ENCODE measurements around the gene ENG. TPM values are rescaled to one million over a fixed set of nuclear protein-coding genes. Genes with fewer than 3 reads are reported as not detected.
A peak's percentile ranks its signal among the peaks of the same experiment; 100 is the strongest.

ENG gene
- total RNA-seq, 4 donors from 2014 or later, result 45.6 to 115 (median 51.1) TPM

GRCh38 chr9:127897193-127897692, 42.8 kb upstream of the ENG start:
- no peaks in the 10 kb centered on the region for H3K27me3 ChIP-seq
- peak overlapping the region; percentile 47 to 92 (median 91) for H3K27ac ChIP-seq
- H3K4me3 ChIP-seq (replicated peaks in 1 of 3), result peak overlapping the region in 1 of 3 donors; percentile 94
- intact Hi-C loops (cut with DNase I), result no loop called here
- DNase-seq, result peak; percentile 69 to 70
- TF ChIP-seq CTCF (IDR thresholded peaks at IDR 0.05) (no peak), POLR2A (IDR thresholded peaks at IDR 0.05) (no peak)
- WGBS, 2 donors, result 26 to 33% methylated on average over 6 to 8 of the region's 19 CpGs
- no peaks in the 10 kb centered on the region for H3K9me3 ChIP-seq
- H3K36me3 ChIP-seq, result peaks cover 27 to 34% of the 10 kb centered on the region in 2 donors
- peaks cover 16 to 20% of the 10 kb centered on the region in 2 donors for H3K4me1 ChIP-seq

GRCh38 chr9:127896395-127897192, 42.1 kb upstream of the ENG start:
- TF ChIP-seq POLR2A (IDR thresholded peaks at IDR 0.05) (no peak), CTCF (IDR thresholded peaks at IDR 0.05) (no peak)
- Histone ChIP-seq H3K27me3 (no peaks in the 10 kb centered on the region), H3K4me3 (replicated peaks in 1 of 3) (no peak overlapping the region), H3K4me1 (peaks cover 16 to 20% of the 10 kb centered on the region in 2 donors), H3K27ac (peak overlapping the region; percentile 47 to 92 (median 91)), H3K9me3 (no peaks in the 10 kb centered on the region), H3K36me3 (peaks cover 27 to 34% of the 10 kb centered on the region in 2 donors)
- WGBS, 2 donors, result 71 to 76% methylated on average over 13 to 15 of the region's 16 CpGs
- no peak for DNase-seq
- intact Hi-C loops (cut with DNase I), result no loop called here

GRCh38 chr9:127895811-127896210, 41.4 kb upstream of the ENG start:
- Histone ChIP-seq H3K27ac (no peak overlapping the region), H3K9me3 (no peaks in the 10 kb centered on the region), H3K36me3 (peaks cover 27 to 37% of the 10 kb centered on the region in 2 donors), H3K4me1 (peaks cover 16 to 20% of the 10 kb centered on the region in 2 donors), H3K27me3 (no peaks in the 10 kb centered on the region), H3K4me3 (replicated peaks in 1 of 3) (no peak overlapping the region)
- 91 to 98% methylated on average over 8 of the region's 8 CpGs for WGBS, 2 donors
- no peak for DNase-seq
- intact Hi-C loops (cut with DNase I), result no loop called here
- TF ChIP-seq POLR2A (IDR thresholded peaks at IDR 0.05) (no peak), CTCF (IDR thresholded peaks at IDR 0.05) (no peak)

GRCh38 chr9:127893392-127893791, 38.9 kb upstream of the ENG start:
- Histone ChIP-seq H3K36me3 (peaks cover 35 to 42% of the 10 kb centered on the region in 2 donors), H3K27me3 (no peaks in the 10 kb centered on the region), H3K9me3 (no peaks in the 10 kb centered on the region), H3K4me3 (replicated peaks in 1 of 3) (no peak overlapping the region), H3K4me1 (peaks cover 7 to 11% of the 10 kb centered on the region in 2 donors), H3K27ac (no peak overlapping the region)
- intact Hi-C loops (cut with DNase I), result no loop called here
- 91 to 98% methylated on average over 4 of the region's 4 CpGs for WGBS, 2 donors
- no peak for DNase-seq
- TF ChIP-seq CTCF (IDR thresholded peaks at IDR 0.05), result no peak
- TF ChIP-seq POLR2A (IDR thresholded peaks at IDR 0.05), result no peak

GRCh38 chr9:127892831-127893230, 38.4 kb upstream of the ENG start:
- WGBS, 2 donors, result 88 to 89% methylated on average over 6 of the region's 6 CpGs
- H3K27me3 ChIP-seq, result no peaks in the 10 kb centered on the region
- no peak overlapping the region for H3K27ac ChIP-seq
- no peak for DNase-seq
- intact Hi-C loops (cut with DNase I), result no loop called here
- TF ChIP-seq CTCF (IDR thresholded peaks at IDR 0.05) (no peak), POLR2A (IDR thresholded peaks at IDR 0.05) (no peak)
- no peaks in the 10 kb centered on the region for H3K9me3 ChIP-seq
- H3K36me3 ChIP-seq, result peaks cover 35 to 42% of the 10 kb centered on the region in 2 donors
- H3K4me3 ChIP-seq (replicated peaks in 1 of 3), result no peak overlapping the region
- peaks cover 5 to 13% of the 10 kb centered on the region in 2 donors for H3K4me1 ChIP-seq
